B cell (primary cell): ENCODE measurements around the gene MYCBPAP. TPM values are rescaled to one million over a fixed set of nuclear protein-coding genes. Genes with fewer than 3 reads are reported as not detected.

ENCODE experiments used
- ATAC-seq: fragments of 200-7000 bp; cut with Tn5 transposase; one replicate; pipeline ENCODE4 v1.10.0; 2021; ENCODE audit warnings: low read depth, mild to moderate bottlenecking, moderate number of reproducible peaks, moderate library complexity
- CTCF ChIA-PET: fragments of 350-600 bp; sonication (Branson Sonifier 250); formaldehyde crosslinking; loops from one replicate; lab custom pipeline; 2021; ENCODE audit warnings: antibody characterized with exemption, inconsistent platforms; lab: Charles Lee
- POLR2A ChIA-PET: fragments of 350-600 bp; sonication (Branson Sonifier 250); formaldehyde crosslinking; loops from one replicate; lab custom pipeline; 2021; ENCODE audit warnings: antibody characterized with exemption; lab: Charles Lee
- DNase-seq: peaks from one replicate; pipeline ENCODE4 v3.0.0; 2013
- H2AFZ ChIP-seq: 2 replicates; pipeline ENCODE4 v1.6.1; 2012; ENCODE audit warnings: mild to moderate bottlenecking, low read depth, low read length; ENCODE audit not compliant: insufficient read depth, poor library complexity, severe bottlenecking
- H3K27ac ChIP-seq, 2 donors: 1 replicate in 1 of 2; 2 replicates in 1 of 2; pipeline ENCODE4 v1.5.1; 2012 to 2013; ENCODE audit warnings: low read length in 2 of 2, mild to moderate bottlenecking in 2 of 2, moderate library complexity in 1 of 2
- H3K27me3 ChIP-seq, 4 experiments: fragments of 200-600 bp in 1 of 4; sonication (generic) in 1 of 4; replicated peaks in 1 of 4; 1 replicate in 2 of 4; 2 replicates in 2 of 4; pipeline versions ENCODE4 v1.6.1 to v1.7.0; 2013 to 2016; ENCODE audit warnings: low read length in 3 of 4, mild to moderate bottlenecking in 2 of 4, mixed read lengths in 1 of 4, moderate library complexity in 1 of 4; ENCODE audit not compliant: insufficient read depth in 4 of 4, control insufficient read depth in 3 of 4; ENCODE audit errors: control extremely low read depth in 1 of 4
- H3K36me3 ChIP-seq, 2 experiments: replicated peaks in 1 of 2; 1 replicate in 1 of 2; 2 replicates in 1 of 2; pipeline versions ENCODE4 v1.6.1 to v1.7.1; 2013; ENCODE audit warnings: low read length in 1 of 2; ENCODE audit not compliant: insufficient read depth in 2 of 2, control insufficient read depth in 1 of 2; ENCODE audit errors: control extremely low read depth in 1 of 2, extremely low read depth in 1 of 2
- H3K4me1 ChIP-seq, 2 donors: fragments of 200-600 bp in 1 of 2; sonication (generic) in 1 of 2; 1 replicate in 1 of 2; 2 replicates in 1 of 2; pipeline versions ENCODE4 v1.5.1 to v1.6.1; 2013 to 2017; ENCODE audit warnings: low read length in 2 of 2; ENCODE audit not compliant: control insufficient read depth in 2 of 2, insufficient read depth in 2 of 2
- H3K4me2 ChIP-seq: replicated peaks from 2 replicates; pipeline ENCODE3; 2012; ENCODE audit warnings: mild to moderate bottlenecking, low read depth, low read length; ENCODE audit not compliant: poor library complexity, severe bottlenecking
- H3K4me3 ChIP-seq, 5 experiments: fragments of 200-600 bp in 1 of 5; sonication (generic) in 1 of 5; 1 replicate in 3 of 5; 2 replicates in 2 of 5; pipeline versions ENCODE4 v1.5.1 to v1.7.0; 2011 to 2016; ENCODE audit warnings: low read length in 4 of 5, mild to moderate bottlenecking in 4 of 5, low read depth in 2 of 5, control low read depth in 1 of 5, moderate library complexity in 1 of 5; ENCODE audit not compliant: insufficient read depth in 1 of 5; ENCODE audit errors: control extremely low read depth in 1 of 5, extremely low read depth in 1 of 5
- H3K79me2 ChIP-seq: fragments of 200-600 bp; sonication (generic); one replicate; pipeline ENCODE4 v1.6.0; 2016; ENCODE audit warnings: low read length; ENCODE audit not compliant: control insufficient read depth, insufficient read depth
- H3K9ac ChIP-seq: fragments of 200-600 bp; sonication (generic); 2 replicates; pipeline ENCODE4 v1.6.1; 2017; ENCODE audit warnings: mild to moderate bottlenecking, low read length, moderate library complexity
- H3K9me3 ChIP-seq, 3 donors: one replicate each; pipeline versions ENCODE4 v1.6.1 to v1.7.1; 2013; ENCODE audit warnings: low read length in 2 of 3; ENCODE audit not compliant: control insufficient read depth in 2 of 3, insufficient read depth in 1 of 3; ENCODE audit errors: control extremely low read depth in 1 of 3
- H4K20me1 ChIP-seq: 2 replicates; pipeline ENCODE4 v1.6.0; 2012; ENCODE audit warnings: mild to moderate bottlenecking, low read length; ENCODE audit not compliant: insufficient read depth, control insufficient read depth, poor library complexity, severe bottlenecking
- H3K27ac Mint-ChIP-seq: one replicate; pipeline ENCODE4 v1.8.0; 2021; ENCODE audit warnings: mixed read lengths
- H3K27me3 Mint-ChIP-seq: one replicate; pipeline ENCODE4 v1.8.0; 2021; ENCODE audit warnings: mixed read lengths
- H3K4me1 Mint-ChIP-seq: one replicate; pipeline ENCODE4 v1.8.0; 2021; ENCODE audit warnings: mixed read lengths
- H3K4me3 Mint-ChIP-seq: one replicate; pipeline ENCODE4 v1.8.0; 2021; ENCODE audit warnings: mixed read lengths
- H3K9me3 Mint-ChIP-seq: one replicate; pipeline ENCODE4 v1.8.0; 2022; ENCODE audit warnings: mixed read lengths; ENCODE audit not compliant: insufficient read depth
- CTCF ChIP-seq: fragments of 200-600 bp; IDR thresholded peaks from one replicate; pipeline ENCODE4 v1.8.0; 2022; ENCODE audit warnings: antibody characterized with exemption, mild to moderate bottlenecking
- EZH2 ChIP-seq: IDR thresholded peaks from 2 replicates; pipeline ENCODE4 v1.6.1; 2012; ENCODE audit warnings: borderline replicate concordance, low read depth, mild to moderate bottlenecking, moderate library complexity, low read length; ENCODE audit not compliant: insufficient read depth, poor library complexity, severe bottlenecking
- WGBS: methylation state at CpG from one replicate; pipeline ENCODE4 v1.1.5; 2013; ENCODE audit warnings: missing lambda C conversion rate; ENCODE audit not compliant: insufficient coverage; 5-methylcytosine and 5-hydroxymethylcytosine counted together
- intact Hi-C: fragments of 100-400 bp; cut with micrococcal nuclease; formaldehyde crosslinking; loops from one replicate; pipeline ENCODE4 v1.10.0; 2022
- polyA plus RNA-seq: library from polyadenylated mRNA; depleted of rRNA; stranded (reverse); fragments of >200 nt; gene quantifications from 2 replicates; pipeline ENCODE4 v1.2.3, GENCODE V29; 2012
- total RNA-seq, 2 donors: library from RNA; stranded (reverse); fragments of 120-200 nt in 1 of 2; gene quantifications; 1 replicate in 1 of 2; 2 replicates in 1 of 2; pipeline versions ENCODE4 v1.2.3 to v1.2.4, GENCODE V29; 2013 to 2022

The MYCBPAP gene
- total and polyA plus RNA-seq, 2 donors (not counting 1 experiment from before 2014, with no cell fraction given) = 1.9 to 5.1 TPM

- no peak for DNase-seq
- intact Hi-C loops = loop anchor here (1.0 to 5.0 kb wide), 2 partner anchors 143 to 167 kb away; partner anchors contain the start of genes ANKRD40 and LRRC59
- peak overlapping the region; percentile 70 for H3K9ac ChIP-seq
- H4K20me1 ChIP-seq = no peaks in the 10 kb centered on the region
- Mint-ChIP-seq H3K9me3 (no peaks in the 10 kb centered on the region), H3K4me3 (peak overlapping the region; percentile 95), H3K4me1 (peaks cover 11% of the 10 kb centered on the region), H3K27ac (no peak overlapping the region), H3K27me3 (peaks cover 16% of the 10 kb centered on the region)
- ChIA-PET CTCF (interaction anchor here (0.7 to 1.9 kb wide), 5 partner anchors 61 to 460 kb away, joined by 3 to 9 read pairs (median 4); partner anchors contain the start of gene RSAD1), POLR2A (interaction anchor here (0.6 kb wide), 1 partner anchor 43 kb away, joined by 7 read pairs; no protein-coding TSS in a partner anchor)
- no peak for TF ChIP-seq EZH2
- no peak for TF ChIP-seq CTCF
- H3K36me3 ChIP-seq = no peaks in the 10 kb centered on the region
- WGBS = 93% methylated on average over 7 of the region's 11 CpGs
- ATAC-seq = no peak
- H3K4me1 ChIP-seq = peaks cover 10 to 15% of the 10 kb centered on the region in 2 donors
- H3K27ac ChIP-seq = no peak overlapping the region
- H3K79me2 ChIP-seq = no peaks in the 10 kb centered on the region
- no peak overlapping the region for H3K4me3 ChIP-seq
- H3K27me3 ChIP-seq = peaks cover 0 to 17% (median 5%) of the 10 kb centered on the region in 4 experiments
- H3K4me2 ChIP-seq = peak overlapping the region; percentile 93
- peak overlapping the region; percentile 97 for H2AFZ ChIP-seq
- no peaks in the 10 kb centered on the region for H3K9me3 ChIP-seq
These were observed 32.5 kb downstream of the MYCBPAP start for GRCh38 chr17:50540560-50541401.
